DOHH2 (cell line): ENCODE measurements around the gene DOCK4.

Experiments
- CTCF ChIP-seq: fragments of 200-600 bp; sonication (generic); IDR thresholded peaks from one replicate; pipeline ENCODE4 v1.5.1; 2014; ENCODE audit warnings: antibody characterized with exemption, mild to moderate bottlenecking, low read depth, low read length; ENCODE audit not compliant: poor library complexity, severe bottlenecking
- EZH2phosphoT487 ChIP-seq: fragments of 200-600 bp; sonication (generic); IDR thresholded peaks from 2 replicates; pipeline ENCODE4 v1.6.1; 2017; ENCODE audit warnings: borderline replicate concordance, mild to moderate bottlenecking, antibody characterized with exemption, low read length, moderate library complexity, mixed read lengths

GRCh38 chr7:111871283-111871682, 334.9 kb downstream of the DOCK4 start:
- TF ChIP-seq CTCF (no peak), EZH2phosphoT487 (no peak)
